A673 (cell line): ENCODE results near the gene GBE1. TPM values are rescaled to one million over a fixed set of nuclear protein-coding genes. Genes with fewer than 3 reads are reported as not detected.
A peak's percentile ranks its signal among the peaks of the same experiment; 100 is the strongest.

Experiments
- Bru-seq: library from RNA; stranded (reverse); fragments of 400-500 nt; gene quantifications from one replicate; lab custom pipeline; 2021; lab: Mats Ljungman, UMichigan
- BruChase-seq, 2 experiments: library from RNA; stranded (reverse); fragments of 400-500 nt; gene quantifications; one replicate each; lab custom pipeline; 2021; lab: Mats Ljungman, UMichigan
- BruUV-seq: library from RNA; stranded (reverse); fragments of 400-500 nt; replicated peaks from 2 replicates; lab custom pipeline; 2021; lab: Mats Ljungman, UMichigan
- CTCF ChIA-PET: fragments of 300-600 bp; sonication (Branson Sonifier 250); formaldehyde crosslinking; loops from one replicate; lab custom pipeline; 2022; ENCODE audit warnings: antibody characterized with exemption; lab: Charles Lee
- POLR2A ChIA-PET: fragments of 300-600 bp; sonication (Branson Sonifier 250); formaldehyde crosslinking; loops from one replicate; lab custom pipeline; 2022; ENCODE audit warnings: antibody characterized with exemption; ENCODE audit not compliant: low non-redundant PET; lab: Charles Lee
- DNase-seq: peaks from one replicate; pipeline ENCODE4 v3.0.0-alpha.2; 2015; ENCODE audit warnings: low spot score
- H3K27ac ChIP-seq: fragments of 200-600 bp; sonication (generic); 2 replicates; pipeline ENCODE4 v1.5.1; 2016; ENCODE audit warnings: mixed run types, low read depth, mild to moderate bottlenecking, mixed read lengths, antibody characterized with exemption, low read length; ENCODE audit not compliant: poor library complexity, severe bottlenecking
- H3K27me3 ChIP-seq: fragments of 200-600 bp; sonication (generic); replicated peaks from 2 replicates; pipeline ENCODE4 v1.6.1; 2017; ENCODE audit warnings: mixed run types, low read depth, mild to moderate bottlenecking, mixed read lengths, antibody characterized with exemption, low read length; ENCODE audit not compliant: insufficient read depth, poor library complexity
- H3K36me3 ChIP-seq: fragments of 200-600 bp; sonication (generic); 2 replicates; pipeline ENCODE4 v1.6.1; 2016; ENCODE audit warnings: mixed run types, mild to moderate bottlenecking, mixed read lengths, antibody characterized with exemption, low read length; ENCODE audit not compliant: insufficient read depth, poor library complexity, severe bottlenecking
- H3K4me1 ChIP-seq: fragments of 200-600 bp; sonication (generic); 2 replicates; pipeline ENCODE4 v1.6.1; 2017; ENCODE audit warnings: mixed run types, mild to moderate bottlenecking, mixed read lengths, antibody characterized with exemption, low read length; ENCODE audit not compliant: insufficient read depth, poor library complexity, severe bottlenecking
- H3K4me3 ChIP-seq: fragments of 200-600 bp; sonication (generic); 2 replicates; pipeline ENCODE4 v1.5.1; 2016; ENCODE audit warnings: low read depth, mixed run types, mild to moderate bottlenecking, mixed read lengths, low read length; ENCODE audit not compliant: poor library complexity, severe bottlenecking
- H3K9me3 ChIP-seq: fragments of 200-600 bp; sonication (generic); 2 replicates; pipeline ENCODE4 v1.6.1; 2016; ENCODE audit warnings: mixed run types, low read depth, mild to moderate bottlenecking, mixed read lengths, antibody characterized with exemption, low read length; ENCODE audit not compliant: poor library complexity, severe bottlenecking
- EZH2 ChIP-seq: fragments of 200-600 bp; sonication (generic); IDR thresholded peaks from 2 replicates; pipeline ENCODE4 v1.6.1; 2017; ENCODE audit warnings: borderline replicate concordance, low read depth, mild to moderate bottlenecking, mixed read lengths, antibody characterized with exemption, low read length; ENCODE audit not compliant: poor library complexity, severe bottlenecking
- intact Hi-C: fragments of 100-400 bp; cut with micrococcal nuclease; formaldehyde crosslinking; loops from one replicate; pipeline ENCODE4 v1.10.0; 2022; ENCODE audit not compliant: unreplicated experiment
- long read RNA-seq: library from polyadenylated mRNA; stranded (forward); transcript quantifications from one replicate; pipeline ENCODE4 v2.0.0, GENCODE V29; 2022
- total RNA-seq: library from RNA; stranded (reverse); gene quantifications from 2 replicates; pipeline ENCODE4 v1.2.3, GENCODE V29; 2021
- TF ChIP-seq, protein P1 (sequence below): fragments of 300-800, 200-600 bp; sonication (generic); conservative IDR thresholded peaks from 2 replicates; pipeline ENCODE4 v1.5.1; 2017; ENCODE audit warnings: low read depth, mild to moderate bottlenecking, antibody characterized with exemption, low read length, moderate library complexity, mixed read lengths

GBE1 gene
- total RNA-seq (5.6 and 8.2 TPM in 2 replicates), Bru-seq, nascent RNA (percentile 52 among the genes with signal in this experiment), BruChase-seq, experiment 1, labeled RNA remaining after a 2-hour chase (percentile 44 among the genes with signal in this experiment), BruChase-seq, experiment 2, labeled RNA remaining after a 6-hour chase (percentile 40 among the genes with signal in this experiment)
- long read RNA-seq, transcript GBE1-201 (16 exons, 3,461 nt) = major isoform, 13 of 19 reads
- long read RNA-seq, partial matches to known transcripts = 5 of 19 reads
- long read RNA-seq, other reads (novel, unspliced or antisense) = 1 of 19 reads

GRCh38 chr3:81760924-81761903 lies at the start of gene GBE1:
TSS of gene GBE1 (minus strand) at chr3:81761645. CDS start at chr3:81761517, 128 bp downstream.
- no peaks in the 10 kb centered on the region for H3K27me3 ChIP-seq
- peak; percentile 95 for DNase-seq
- ChIA-PET POLR2A (no interaction called here), CTCF (no interaction called here)
- TF ChIP-seq EZH2 = no peak
- TF ChIP-seq, protein P1, sequence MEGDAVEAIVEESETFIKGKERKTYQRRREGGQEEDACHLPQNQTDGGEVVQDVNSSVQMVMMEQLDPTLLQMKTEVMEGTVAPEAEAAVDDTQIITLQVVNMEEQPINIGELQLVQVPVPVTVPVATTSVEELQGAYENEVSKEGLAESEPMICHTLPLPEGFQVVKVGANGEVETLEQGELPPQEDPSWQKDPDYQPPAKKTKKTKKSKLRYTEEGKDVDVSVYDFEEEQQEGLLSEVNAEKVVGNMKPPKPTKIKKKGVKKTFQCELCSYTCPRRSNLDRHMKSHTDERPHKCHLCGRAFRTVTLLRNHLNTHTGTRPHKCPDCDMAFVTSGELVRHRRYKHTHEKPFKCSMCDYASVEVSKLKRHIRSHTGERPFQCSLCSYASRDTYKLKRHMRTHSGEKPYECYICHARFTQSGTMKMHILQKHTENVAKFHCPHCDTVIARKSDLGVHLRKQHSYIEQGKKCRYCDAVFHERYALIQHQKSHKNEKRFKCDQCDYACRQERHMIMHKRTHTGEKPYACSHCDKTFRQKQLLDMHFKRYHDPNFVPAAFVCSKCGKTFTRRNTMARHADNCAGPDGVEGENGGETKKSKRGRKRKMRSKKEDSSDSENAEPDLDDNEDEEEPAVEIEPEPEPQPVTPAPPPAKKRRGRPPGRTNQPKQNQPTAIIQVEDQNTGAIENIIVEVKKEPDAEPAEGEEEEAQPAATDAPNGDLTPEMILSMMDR = peak; percentile 49
- TSS peak; percentile 73 for BruUV-seq
- H3K9me3 ChIP-seq = no peaks in the 10 kb centered on the region
- H3K27ac ChIP-seq = peak within 1 kb of the TSS; percentile 95
- H3K36me3 ChIP-seq = no peaks in the 10 kb centered on the region
- peak within 1 kb of the TSS; percentile 72 for H3K4me3 ChIP-seq
- intact Hi-C loops = loop anchor here (5.0 kb wide), 1 partner anchor 84 kb away; no protein-coding TSS in a partner anchor
- H3K4me1 ChIP-seq = peaks cover 7% of the 10 kb centered on the region

DNA sequence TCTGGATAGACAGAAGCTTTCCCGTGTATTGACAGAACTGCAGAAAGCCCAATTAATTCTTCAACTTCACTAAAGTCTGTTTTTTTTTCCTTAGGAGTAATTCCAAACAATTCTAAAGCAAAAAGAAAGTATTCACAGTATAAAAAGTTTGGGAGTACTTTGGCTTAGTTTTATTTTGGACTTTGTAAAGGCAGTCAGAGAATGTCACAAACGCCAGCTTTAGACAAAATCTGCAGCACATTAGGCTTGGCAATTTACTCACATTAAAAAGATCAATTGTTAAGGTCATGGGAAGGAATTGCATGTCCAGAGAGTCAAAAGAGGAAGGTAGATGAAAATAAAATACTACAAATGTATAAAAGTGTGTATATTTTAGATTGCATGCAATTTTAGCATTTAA lies 47.5 kb upstream of the GBE1 start:
- H3K4me1 ChIP-seq = no peaks in the 10 kb centered on the region
- DNase-seq = no peak
- ChIA-PET POLR2A (no interaction called here), CTCF (no interaction called here)
- no peak overlapping the region for H3K27ac ChIP-seq
- no peaks in the 10 kb centered on the region for H3K36me3 ChIP-seq
- H3K9me3 ChIP-seq = no peaks in the 10 kb centered on the region
- intact Hi-C loops = no loop called here
- no TSS peak for BruUV-seq
- no peak for TF ChIP-seq EZH2
- TF ChIP-seq, protein P1 = no peak
- no peaks in the 10 kb centered on the region for H3K27me3 ChIP-seq
- H3K4me3 ChIP-seq = no peak overlapping the region

DNA sequence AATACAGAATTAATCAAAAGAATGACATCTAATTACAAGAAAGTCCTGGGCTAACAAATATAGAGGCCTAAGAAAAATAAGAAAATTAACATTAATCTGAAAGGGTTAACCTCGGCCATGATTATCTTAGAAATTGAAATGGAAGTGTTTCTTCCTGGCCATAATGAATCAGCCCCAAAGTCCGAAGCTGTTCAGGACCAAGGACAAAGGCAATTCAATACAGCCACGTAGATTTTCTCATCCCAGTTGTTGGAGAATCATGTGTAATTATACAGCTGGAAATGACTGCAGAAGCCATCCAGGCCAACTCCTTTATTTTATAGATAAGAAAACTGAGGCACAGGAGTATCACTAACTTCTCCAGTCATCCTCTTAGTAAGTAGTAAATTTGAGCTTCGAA lies 38.0 kb upstream of the GBE1 start:
- H3K4me3 ChIP-seq = no peak overlapping the region
- no peak for DNase-seq
- ChIA-PET POLR2A (no interaction called here), CTCF (no interaction called here)
- no peaks in the 10 kb centered on the region for H3K9me3 ChIP-seq
- intact Hi-C loops = no loop called here
- no peaks in the 10 kb centered on the region for H3K27me3 ChIP-seq
- no peaks in the 10 kb centered on the region for H3K4me1 ChIP-seq
- no peaks in the 10 kb centered on the region for H3K36me3 ChIP-seq
- BruUV-seq = no TSS peak
- TF ChIP-seq EZH2 = no peak
- TF ChIP-seq, protein P1 = no peak
- no peak overlapping the region for H3K27ac ChIP-seq
